Inferior parietal cortex (tissue), 1 donor: ENCODE measurements around the gene EEF2KMT.
"Not testable (repeated sequence)": the region's sequence is repeated elsewhere in the genome, so short reads cannot be mapped to it uniquely, and the experiment has no call there.

ENCODE experiments used
- DNase-seq: peaks from one replicate; pipeline ENCODE4 v3.0.0-alpha.2; 2016; ENCODE audit errors: extremely low spot score

EEF2KMT gene, protein sequence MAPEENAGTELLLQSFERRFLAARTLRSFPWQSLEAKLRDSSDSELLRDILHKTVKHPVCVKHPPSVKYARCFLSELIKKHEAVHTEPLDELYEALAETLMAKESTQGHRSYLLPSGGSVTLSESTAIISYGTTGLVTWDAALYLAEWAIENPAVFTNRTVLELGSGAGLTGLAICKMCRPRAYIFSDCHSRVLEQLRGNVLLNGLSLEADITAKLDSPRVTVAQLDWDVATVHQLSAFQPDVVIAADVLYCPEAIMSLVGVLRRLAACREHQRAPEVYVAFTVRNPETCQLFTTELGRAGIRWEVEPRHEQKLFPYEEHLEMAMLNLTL

DNA sequence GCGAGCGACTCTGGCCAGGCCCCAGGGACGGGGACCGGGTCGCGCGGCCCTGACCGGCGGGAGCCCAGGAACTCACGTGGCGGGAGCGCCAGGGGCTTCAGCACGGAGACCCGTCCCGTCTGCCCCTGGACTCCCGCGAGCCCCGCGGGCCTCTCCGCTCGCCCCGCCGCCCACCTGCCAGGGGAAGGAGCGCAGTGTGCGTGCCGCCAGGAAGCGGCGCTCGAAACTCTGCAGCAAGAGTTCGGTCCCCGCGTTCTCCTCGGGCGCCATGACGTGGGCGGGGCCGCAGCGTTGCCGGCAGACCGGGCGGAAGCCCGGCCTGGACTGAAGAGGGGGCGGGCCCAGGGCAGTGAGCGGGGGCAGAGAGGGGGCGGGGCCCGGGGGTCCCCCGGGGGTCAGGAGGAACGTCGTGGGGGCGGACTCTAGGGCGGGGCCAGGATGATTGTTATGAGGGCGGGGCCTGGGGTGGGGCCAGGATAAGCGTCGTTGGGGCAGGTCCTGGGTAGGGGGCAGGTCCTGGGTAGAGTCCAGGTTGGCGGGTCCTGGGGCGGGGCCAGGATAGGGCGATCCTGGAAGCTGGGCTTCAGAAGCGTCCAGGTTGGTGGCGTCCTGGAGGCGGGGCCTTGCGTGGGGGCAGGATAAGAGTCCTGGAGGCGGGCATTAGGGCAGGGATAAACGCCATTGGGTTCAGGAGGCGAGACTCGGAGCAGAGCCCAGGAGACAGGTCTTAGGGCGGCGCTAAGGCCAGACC lies at the start of gene EEF2KMT:
Gene EEF2KMT, minus strand, starts transcription at position 326 of the 751 bp plus-strand sequence. Its CDS starts 56 bp downstream, at position 270.
- peak; percentile 88 for DNase-seq

DNA sequence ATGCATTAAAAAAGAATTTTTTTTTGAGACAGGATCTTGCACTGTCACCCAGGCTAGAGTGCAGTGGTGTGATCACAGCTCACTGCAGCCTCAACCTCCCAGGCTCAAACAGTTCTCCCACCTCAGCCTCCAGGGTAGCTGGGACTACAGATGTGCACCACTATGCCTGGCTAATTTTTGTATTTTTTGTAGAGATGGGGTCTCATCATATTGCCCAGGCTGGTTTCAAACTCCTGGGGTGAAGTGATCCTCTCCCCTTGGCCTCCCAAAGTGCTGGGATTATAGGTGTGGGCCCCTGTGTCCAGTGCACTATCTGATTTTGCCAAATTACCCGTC lies 47.0 kb upstream of the EEF2KMT start:
- DNase-seq = not testable (repeated sequence)

DNA sequence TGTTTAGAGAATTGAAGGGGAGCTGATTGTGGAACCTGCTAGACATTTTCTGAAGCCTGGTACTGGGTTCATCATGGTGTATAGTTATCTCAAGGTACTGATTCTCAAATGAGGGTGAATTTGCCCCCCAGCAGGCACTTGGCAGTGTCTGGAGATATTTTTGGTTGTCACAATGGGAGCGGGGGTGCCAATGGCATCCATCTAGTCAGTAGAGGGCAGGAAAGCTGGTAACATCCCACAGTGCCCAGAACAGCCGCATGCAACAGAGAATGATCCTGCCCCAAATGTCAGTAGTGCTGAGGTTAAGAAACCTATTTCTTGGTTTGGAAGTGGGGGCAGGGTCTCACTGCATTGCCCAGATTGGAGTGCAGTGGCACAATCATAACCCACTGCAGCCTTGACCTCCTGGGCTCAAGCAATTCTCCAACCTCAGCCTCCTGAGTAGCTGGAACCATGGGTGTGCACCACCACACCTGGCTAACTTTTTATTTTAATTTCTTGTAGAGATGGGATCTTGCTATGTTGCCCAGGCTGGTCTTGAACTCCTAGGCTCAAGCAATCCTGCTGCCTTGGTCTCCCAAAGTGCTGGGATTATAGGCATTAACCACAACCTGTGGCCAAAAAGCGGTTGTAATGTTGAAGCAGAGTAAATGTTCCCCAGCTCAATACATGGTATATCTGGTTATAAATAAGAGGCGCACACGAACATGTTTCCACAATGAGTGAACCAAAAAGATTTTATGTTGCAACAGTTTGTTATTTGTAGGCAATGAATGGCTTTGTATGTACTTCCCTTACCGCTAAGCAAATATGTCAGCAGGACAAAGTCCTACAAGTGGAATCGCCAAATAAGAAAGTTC lies 46.4 kb upstream of the EEF2KMT start:
- no peak for DNase-seq

DNA sequence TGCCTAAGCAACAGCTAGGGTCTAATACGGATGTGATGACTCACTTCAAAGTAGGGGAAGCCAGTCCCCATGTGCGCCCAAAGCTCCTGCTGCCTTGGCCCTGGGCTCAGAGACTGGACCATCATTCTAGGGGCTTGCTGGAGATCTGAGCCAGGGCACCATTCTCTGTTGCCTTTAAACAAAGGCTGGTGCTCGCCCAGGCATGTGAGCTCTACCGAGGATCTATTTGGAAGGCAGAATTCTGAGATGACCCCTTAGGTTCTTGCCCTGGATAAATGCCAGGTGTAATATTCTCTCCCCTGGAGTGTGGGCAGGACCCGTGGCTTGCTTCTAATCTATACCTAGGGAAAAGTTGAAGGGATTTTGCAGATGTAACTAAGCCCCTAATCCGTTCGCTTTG lies 42.6 kb upstream of the EEF2KMT start:
- DNase-seq = not testable (repeated sequence)

DNA sequence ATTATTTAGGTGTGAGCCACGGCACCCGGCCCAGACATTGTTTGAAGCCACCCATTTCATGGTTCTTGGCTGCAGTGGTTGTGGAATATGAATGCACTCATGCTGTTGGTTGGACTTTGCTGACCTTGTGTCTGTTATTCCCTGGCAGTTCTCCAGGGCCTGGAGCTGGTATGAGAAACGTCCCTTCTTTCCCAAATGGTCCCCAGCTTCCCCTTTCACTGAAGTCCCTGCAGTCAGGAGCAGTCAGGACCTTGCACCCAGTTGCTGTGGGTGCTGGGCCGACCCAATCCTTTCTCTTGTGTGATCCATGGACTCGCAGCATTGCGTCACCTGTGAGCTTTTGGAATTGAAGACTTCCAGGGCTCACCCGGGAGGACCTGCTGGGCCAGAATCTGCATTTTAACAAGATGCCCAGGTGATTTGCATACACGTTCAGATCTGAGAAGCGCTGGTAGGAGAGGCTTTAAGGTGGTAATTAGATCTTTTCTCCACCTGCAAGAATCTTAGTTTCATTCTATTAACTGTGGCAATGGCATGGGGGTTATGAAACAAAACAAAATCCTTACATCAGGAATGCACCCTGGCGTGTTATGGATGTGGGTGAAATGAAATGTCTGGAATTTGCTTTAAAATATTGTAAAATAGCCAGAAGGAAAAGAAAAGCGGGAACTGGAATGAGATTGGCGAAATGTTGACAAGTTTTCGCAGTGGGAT lies 37.3 kb upstream of the EEF2KMT start:
- DNase-seq = not testable (repeated sequence)

DNA sequence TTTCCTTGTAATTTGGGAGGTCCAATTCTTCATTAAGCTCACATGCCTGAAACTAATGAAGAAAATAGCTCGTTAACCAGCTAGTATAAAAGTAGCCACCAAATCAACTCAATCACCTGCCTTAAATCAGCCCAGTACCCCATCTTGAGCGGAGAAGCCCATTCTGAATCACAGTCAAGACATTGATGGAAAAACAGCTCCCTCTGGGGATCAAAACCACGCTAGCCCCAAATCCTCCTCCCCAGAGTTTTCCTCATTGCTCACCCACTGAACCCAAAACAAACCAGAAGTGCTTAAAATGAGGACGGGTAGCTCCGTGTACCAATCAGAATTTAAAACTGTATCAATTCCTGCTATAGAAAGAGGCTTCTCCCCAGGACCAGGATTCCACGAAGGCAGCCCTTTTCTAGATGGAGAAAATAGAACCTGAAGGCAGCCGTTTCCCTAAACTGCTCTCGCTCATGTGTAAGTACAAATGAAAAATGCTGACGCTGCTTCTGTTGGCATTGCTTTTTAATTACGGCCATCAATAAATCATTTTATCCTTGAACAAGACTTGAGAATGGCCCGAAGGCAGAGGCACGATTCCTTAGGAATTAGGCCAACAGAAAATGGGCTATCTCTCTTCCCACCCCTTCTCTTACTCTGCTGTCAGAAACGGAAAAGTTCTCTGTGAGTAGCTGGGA lies 35.5 kb upstream of the EEF2KMT start:
- DNase-seq = not testable (repeated sequence)

DNA sequence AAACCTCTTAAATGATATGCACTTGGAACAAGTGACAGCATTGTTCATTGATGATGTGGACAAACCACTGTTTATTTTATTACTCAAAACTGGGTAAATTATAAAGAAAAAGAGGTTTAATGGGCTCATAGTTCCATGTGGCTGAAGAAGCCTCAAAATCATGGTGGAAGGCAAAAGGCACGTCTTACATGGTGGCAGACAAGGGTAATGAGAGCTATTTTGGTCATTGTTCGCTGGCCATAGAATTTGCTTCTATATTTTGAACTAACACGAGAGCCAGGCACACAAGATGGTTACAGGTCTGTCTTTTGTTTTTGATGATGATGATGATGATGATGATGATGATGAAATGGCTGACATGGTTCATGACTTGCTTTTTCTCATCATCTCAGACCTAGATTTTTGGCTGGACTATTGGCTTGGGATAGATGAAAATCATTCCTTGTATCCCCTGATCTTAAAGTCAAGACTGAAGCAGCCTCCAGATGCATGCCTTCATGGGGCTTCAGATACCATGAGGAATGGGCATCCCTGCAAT lies 33.9 kb upstream of the EEF2KMT start:
- not testable (repeated sequence) for DNase-seq

DNA sequence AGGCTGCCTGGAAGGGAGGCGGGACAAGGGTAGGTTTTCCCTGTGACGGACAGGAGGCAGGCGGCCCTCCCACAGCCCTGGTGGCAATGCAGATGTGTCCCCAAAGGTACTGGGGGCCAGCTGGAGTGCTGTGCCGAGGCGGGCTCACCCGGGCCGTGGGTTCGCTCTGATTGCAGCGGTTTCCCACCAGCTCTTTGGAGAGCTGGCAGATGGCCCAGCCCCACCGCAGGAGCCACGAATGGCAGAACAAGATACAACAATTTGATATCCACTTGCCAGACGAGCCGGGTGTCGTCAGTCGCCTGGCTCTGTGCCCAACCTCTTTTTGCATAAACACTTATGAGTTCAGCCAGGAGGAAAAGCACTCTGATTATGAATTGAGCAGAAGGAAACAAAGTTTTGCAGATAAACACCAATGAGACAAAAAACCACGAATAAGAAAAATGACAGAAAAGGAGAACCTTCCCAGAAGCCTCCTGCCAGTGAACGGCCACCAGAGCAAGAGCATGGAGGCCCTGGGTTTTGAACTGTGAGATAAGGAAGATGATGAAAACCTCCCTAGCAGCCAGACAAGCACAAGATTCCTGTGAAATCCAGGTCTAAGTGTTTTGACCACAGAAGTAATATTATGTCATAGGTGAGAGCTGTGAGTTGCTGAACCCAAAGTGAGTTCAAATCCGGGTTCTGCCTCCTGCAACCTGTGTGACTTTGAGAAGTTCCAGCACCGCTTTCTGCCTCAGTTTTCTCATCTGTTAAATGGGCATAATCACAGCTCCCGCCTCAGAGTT lies 19.9 kb upstream of the EEF2KMT start:
- not testable (repeated sequence) for DNase-seq

DNA sequence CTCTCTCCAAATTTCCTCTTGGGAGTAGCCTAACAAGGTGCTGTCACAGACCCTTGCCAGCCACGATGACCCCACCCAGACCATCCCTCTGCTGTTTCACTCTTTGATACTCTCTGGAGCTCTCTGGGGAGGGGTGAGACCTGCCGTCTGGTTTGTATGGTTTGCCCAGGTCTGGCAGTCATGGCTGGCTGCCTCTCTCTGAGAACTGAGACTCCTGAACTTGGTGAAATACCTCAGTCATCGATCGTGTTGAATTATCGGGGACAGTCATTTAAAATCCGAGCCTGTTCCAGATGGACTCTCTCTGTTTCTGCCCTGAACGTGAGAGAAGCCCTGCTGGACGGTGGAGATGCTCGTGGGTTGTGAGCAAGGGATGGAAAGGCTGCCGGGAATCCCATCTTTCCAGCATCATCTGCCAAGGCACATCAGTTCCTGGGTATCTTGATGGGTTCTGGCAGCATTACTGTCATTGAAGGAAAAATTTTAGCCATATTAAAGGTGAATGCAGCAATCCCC lies 19.2 kb upstream of the EEF2KMT start:
- not testable (repeated sequence) for DNase-seq

DNA sequence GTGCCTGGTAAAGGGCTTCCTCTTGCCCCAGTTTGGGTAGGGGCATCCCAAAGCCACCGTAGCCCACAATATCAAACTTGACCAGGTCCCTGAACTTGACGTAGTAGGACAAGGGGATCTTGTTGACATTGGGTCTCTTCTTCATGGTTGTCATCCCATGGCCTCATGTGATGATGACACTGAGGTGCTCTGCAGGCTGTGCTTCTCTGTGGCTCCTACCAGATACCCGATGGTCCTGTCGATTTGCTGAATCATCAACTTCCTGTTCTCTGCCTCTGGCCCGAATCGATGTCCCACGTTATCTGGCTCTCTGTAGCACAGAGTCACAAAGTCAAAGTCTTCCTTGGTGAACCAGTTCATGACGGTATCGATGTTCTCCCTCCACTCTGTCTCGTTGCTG lies 13.3 kb upstream of the EEF2KMT start:
- not testable (repeated sequence) for DNase-seq

DNA sequence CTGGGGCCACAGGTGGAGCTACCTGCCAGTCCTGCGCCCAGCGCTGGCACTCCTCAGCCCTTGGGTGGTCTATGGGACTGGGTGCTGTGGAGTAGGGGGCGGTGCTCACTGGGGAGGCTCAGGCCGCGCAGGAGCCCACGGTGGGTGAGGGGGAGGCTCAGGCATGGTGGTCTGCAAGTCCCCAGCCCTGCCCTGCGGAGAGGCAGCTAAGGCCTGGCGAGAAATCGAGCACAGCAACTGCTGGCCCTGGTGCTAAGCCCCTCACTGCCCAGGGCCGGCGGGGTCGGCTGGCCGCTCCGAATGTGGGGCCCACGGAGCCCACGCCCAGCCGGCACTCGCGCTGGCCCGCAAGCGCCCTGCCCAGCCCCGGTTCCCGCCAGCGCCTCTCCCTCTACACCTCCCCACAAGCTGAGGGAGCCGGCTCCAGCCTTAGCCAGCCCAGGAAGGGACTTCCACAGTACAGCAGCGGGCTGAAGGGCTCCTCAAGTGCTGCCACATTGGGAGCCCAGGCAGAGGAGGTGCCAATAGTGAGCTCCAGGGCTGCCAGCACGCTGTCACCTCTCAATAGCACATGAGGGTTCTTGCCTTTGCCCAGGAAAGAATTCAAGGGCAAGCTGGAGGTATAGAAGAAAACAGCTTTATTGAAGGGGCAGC lies 11.0 kb upstream of the EEF2KMT start:
- DNase-seq = no peak

DNA sequence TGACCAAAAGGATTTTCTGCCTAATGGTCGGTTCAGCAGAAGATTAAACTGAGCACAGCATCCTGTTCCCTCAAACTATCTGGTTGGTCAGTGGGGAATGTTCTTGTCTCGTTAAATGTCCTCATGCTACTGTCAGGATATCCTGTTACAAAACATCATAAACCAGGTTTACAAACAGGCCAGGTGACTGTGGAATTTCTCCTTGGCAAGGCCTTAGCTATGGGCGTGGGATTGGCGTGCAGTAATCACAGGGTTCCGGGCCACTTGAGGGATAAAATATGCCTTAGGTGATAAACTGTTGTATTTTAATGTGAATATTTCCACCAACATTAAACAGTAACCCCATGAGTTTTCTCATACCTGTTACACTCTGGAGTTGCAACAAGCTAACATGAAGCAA lies 7.4 kb upstream of the EEF2KMT start:
- not testable (repeated sequence) for DNase-seq

DNA sequence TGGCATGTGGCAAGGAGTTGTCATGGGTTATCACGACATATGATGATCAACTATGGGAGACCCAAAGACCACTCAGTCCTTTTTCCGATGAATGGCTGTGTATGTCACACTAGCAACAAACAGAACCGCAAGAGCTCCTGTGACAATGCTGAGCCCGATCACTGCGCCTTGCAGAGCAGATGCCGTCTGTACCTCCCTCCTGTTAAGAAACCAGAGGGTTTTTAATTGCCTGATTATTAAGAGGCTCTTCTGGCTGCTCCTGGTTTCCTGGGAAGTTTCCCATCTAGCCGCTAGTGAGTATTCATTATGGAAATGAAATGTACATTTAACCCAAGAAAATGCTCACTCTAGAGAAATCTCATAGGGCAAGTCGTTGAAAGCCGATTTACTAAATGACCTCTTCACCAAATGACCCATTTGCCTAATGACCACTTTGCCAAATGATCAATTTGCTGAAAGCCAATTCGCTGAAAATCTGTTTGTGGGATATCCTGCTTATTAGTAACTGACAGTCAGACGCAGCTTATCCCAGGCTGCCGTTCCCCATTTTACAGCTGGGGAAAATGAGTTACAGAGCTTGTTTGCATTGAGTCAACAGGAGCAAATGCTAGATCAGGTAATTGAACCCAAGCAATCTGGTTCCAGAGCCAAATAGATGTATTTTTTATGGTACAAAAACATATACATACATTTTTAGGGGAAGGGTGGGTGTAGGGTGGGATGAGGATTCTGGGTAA lies 5.9 kb upstream of the EEF2KMT start:
- DNase-seq = not testable (repeated sequence)

DNA sequence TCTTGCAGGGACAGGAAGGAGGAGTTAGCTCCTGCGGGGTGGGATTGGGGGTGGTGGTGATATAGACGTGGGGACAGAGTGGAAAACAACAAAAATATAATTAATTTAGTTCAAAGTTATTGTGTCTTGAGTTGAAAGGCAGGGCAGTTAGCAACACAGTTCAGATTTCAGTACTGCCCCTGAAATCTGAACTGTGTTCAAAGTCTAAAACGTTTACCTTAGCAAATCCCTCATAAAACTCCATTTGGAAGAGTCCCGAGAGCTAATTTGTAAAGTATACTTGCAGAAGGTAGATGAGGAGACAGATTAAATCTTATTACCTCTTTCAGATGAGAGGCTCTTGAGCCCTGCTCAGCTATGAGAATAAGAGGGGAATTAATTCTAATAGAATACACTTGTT lies 1.6 kb upstream of the EEF2KMT start:
- DNase-seq = not testable (repeated sequence)

DNA sequence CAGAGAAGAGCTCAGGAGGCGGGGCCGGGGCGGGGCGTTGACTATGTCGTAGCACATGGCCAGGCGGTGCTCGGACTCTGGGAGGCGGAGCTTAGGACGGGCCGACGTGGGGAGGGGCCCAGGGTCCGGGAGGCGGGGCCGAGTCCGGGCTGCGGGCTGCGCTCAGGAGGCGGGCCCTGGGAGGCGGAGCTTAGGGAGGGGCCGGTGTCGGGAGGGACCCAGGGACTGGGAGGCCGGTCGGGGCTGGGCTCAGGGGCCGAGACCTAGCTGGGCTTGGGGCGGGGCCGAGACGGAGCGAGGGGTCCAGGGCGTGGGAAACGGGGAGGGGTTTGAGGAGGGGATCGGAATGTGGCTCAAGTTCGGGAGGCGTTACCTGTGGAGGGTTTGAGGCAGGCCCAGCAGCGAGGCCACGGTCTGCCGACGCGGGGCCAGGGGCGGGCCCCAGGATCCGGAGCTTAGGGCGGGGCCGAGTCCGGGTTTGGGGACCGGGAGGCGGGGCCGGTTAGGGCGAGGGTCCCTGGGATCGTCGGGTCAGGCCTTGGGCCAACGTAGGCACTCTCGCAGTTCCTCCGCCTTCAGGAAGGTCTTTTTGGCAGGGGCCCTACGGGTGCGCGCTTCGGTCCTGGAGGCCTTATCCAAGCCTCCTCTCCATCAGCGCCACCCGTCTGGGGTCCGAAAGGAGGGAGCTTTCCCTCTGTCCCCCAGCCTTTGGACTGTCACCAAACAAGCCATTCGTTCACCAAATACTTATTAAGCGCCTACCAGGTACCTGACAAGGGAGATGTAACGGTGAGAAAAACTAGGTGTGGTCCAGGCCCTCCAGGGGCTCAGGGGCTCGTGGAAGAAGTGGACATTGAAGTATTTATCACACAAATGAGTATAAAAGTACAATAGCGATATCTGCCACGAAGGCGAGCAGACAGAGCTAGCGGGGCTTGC lies 895 bp upstream of the EEF2KMT start:
- peak; percentile 20 for DNase-seq

DNA sequence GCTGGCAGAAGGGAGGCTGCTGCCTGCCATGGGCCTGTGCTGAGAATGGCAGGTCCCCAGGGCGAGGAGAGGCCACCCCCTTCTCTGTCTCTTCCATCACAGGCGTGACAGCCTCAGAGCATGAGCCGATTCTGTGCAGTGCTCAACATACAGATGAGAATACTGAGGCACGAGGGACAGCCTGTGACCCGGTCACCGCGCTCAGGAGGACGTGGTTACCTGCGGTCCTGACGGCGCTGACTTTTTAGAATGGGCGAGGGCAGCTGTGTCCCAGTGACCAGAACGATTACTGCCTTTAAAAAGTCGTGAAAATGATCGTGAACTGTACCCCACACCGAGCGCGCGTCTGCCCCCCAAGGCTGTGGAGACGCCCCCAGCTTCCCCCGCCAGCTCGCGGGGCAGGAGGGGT lies 530 bp downstream of the EEF2KMT start:
- DNase-seq = not testable (repeated sequence)

DNA sequence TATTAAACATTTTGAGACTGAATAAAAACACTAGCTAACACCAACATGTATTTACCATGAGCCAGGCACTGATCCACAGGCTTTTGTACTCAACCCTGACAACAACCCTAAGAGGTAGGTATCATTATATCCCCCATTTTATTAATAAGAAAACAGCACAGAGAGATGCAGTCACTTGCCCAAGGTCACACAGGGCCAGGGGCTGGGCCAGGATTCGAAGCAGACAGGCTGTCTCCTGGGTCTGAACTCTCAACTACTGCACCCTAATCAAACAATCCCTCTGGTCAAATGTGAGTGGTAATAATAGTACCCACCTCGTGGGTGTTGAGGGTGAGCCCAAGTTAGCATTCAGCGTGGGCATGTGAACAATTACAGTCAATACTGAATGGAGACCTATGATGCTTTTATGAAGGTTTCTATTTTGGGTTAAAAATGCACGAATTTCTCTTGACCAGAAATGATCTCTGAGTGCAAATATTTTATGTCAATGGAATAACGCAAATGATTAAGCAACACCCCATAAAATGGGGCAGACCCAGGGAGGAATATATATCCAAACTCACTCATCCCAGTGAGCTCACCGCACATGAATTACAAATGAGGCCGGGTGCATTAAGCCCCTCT lies 1.0 kb downstream of the EEF2KMT start:
- DNase-seq = not testable (repeated sequence)
